Activated CD4-positive, alpha-beta T cell treated with anti-CD3 and anti-CD28 coated beads for 48 hours (primary cell): ENCODE results near the gene SVOPL.

ENCODE experiments used
- DNase-seq: peaks from one replicate; pipeline ENCODE4 v3.0.0-alpha.2; 2020

Gene SVOPL

GRCh38 chr7:138657854-138658386, 43.2 kb downstream of the SVOPL start:
- no peak for DNase-seq

GRCh38 chr7:138656952-138657351, 44.2 kb downstream of the SVOPL start:
- no peak for DNase-seq

- no peak for DNase-seq
Observed at GRCh38 chr7:138654616-138655015, 46.5 kb downstream of the SVOPL start.

GRCh38 chr7:138649506-138649905, 51.7 kb downstream of the SVOPL start:
- no peak for DNase-seq

- no peak for DNase-seq
Observed at GRCh38 chr7:138645284-138645683, 55.9 kb downstream of the SVOPL start.

- no peak for DNase-seq
Observed at GRCh38 chr7:138632826-138633602, 68.1 kb downstream of the SVOPL start.

GRCh38 chr7:138632384-138632783, 68.8 kb downstream of the SVOPL start:
- no peak for DNase-seq

- DNase-seq = peak; percentile 11
Observed at GRCh38 chr7:138630059-138630610, 71.0 kb downstream of the SVOPL start.

- no peak for DNase-seq
Observed at GRCh38 chr7:138627361-138627760, 73.8 kb downstream of the SVOPL start.

- no peak for DNase-seq
Observed at GRCh38 chr7:138626846-138627245, 74.3 kb downstream of the SVOPL start.

GRCh38 chr7:138625849-138626230, 75.3 kb downstream of the SVOPL start:
- DNase-seq = no peak

GRCh38 chr7:138625084-138625848, 75.9 kb downstream of the SVOPL start:
- no peak for DNase-seq

- DNase-seq = no peak
Observed at GRCh38 chr7:138622841-138623240, 78.3 kb downstream of the SVOPL start.

GRCh38 chr7:138618933-138619332, 82.2 kb downstream of the SVOPL start:
- no peak for DNase-seq

- no peak for DNase-seq
Observed at GRCh38 chr7:138618506-138618905, 82.7 kb downstream of the SVOPL start.

GRCh38 chr7:138616085-138616484, 85.1 kb downstream of the SVOPL start:
- DNase-seq = no peak

- DNase-seq = no peak
Observed at GRCh38 chr7:138613630-138614029, 87.5 kb downstream of the SVOPL start.

- DNase-seq = no peak
Observed at GRCh38 chr7:138610671-138611170, 90.4 kb downstream of the SVOPL start.

- DNase-seq = peak; percentile 39
Observed at GRCh38 chr7:138608275-138608674, 92.9 kb downstream of the SVOPL start.

GRCh38 chr7:138607216-138608126, 93.7 kb downstream of the SVOPL start:
- no peak for DNase-seq

GRCh38 chr7:138606236-138606635, 94.9 kb downstream of the SVOPL start:
- no peak for DNase-seq

- DNase-seq = no peak
Observed at GRCh38 chr7:138603549-138604318, 97.4 kb downstream of the SVOPL start.
